ENCODE measurements around the gene NELFE. TPM values are rescaled to one million over a fixed set of nuclear protein-coding genes. Genes with fewer than 3 reads are reported as not detected.

Gene NELFE
- total RNA-seq, 2 experiments from 2014 or later, result 76.1 to 94.8 TPM

GRCh38 chr6:31966506-31966905 lies 7.7 kb upstream of the NELFE start:
- Histone ChIP-seq H3K4me2 (ENCODE audit: low read length) (no peak overlapping the region), H3K9me3 (ENCODE audit: low read length) (no peaks in the 10 kb centered on the region), H3K4me3 (ENCODE audit: low read depth, low read length, poor library complexity, severe bottlenecking) (no peak overlapping the region), H3K27ac (ENCODE audit: low read depth, low read length, poor library complexity, severe bottlenecking) (no peak overlapping the region), H2AFZ (ENCODE audit: low read length) (no peak overlapping the region), H3K4me1 (ENCODE audit: insufficient read depth, low read length, poor library complexity, severe bottlenecking) (peaks cover 13% of the 10 kb centered on the region), H4K20me1 (ENCODE audit: insufficient read depth, low read length) (no peaks in the 10 kb centered on the region), H3K36me3 (ENCODE audit: insufficient read depth, low read length) (peaks cover 81% of the 10 kb centered on the region), H3K9me2 (ENCODE audit: insufficient read depth, low read length) (no peaks in the 10 kb centered on the region), H3K79me2 (ENCODE audit: insufficient read depth, low read depth, low read length) (peaks cover 6% of the 10 kb centered on the region; the same call in 1 of the 2 replicates)
- no TSS peak for BruUV-seq (replicated peaks)
- TF ChIP-seq EZH2phosphoT487 (IDR thresholded peaks at IDR 0.05; ENCODE audit: borderline replicate concordance, low read depth, low read length), result no peak
- TF ChIP-seq, protein P1, sequence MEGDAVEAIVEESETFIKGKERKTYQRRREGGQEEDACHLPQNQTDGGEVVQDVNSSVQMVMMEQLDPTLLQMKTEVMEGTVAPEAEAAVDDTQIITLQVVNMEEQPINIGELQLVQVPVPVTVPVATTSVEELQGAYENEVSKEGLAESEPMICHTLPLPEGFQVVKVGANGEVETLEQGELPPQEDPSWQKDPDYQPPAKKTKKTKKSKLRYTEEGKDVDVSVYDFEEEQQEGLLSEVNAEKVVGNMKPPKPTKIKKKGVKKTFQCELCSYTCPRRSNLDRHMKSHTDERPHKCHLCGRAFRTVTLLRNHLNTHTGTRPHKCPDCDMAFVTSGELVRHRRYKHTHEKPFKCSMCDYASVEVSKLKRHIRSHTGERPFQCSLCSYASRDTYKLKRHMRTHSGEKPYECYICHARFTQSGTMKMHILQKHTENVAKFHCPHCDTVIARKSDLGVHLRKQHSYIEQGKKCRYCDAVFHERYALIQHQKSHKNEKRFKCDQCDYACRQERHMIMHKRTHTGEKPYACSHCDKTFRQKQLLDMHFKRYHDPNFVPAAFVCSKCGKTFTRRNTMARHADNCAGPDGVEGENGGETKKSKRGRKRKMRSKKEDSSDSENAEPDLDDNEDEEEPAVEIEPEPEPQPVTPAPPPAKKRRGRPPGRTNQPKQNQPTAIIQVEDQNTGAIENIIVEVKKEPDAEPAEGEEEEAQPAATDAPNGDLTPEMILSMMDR (conservative IDR thresholded peaks at IDR 0.05; ENCODE audit: low read length), result no peak
- CTCF ChIA-PET (ENCODE audit: unreplicated experiment), result no interaction called here
- intact Hi-C loops (cut with micrococcal nuclease; ENCODE audit: unreplicated experiment), result no loop called here
- POLR2A ChIA-PET, result interaction anchor here (0.5 to 0.6 kb wide), 2 partner anchors 61 to 798 kb away, joined by 4 read pairs; no protein-coding TSS in a partner anchor
- no peak for DNase-seq (ENCODE audit: low spot score)

DNA sequence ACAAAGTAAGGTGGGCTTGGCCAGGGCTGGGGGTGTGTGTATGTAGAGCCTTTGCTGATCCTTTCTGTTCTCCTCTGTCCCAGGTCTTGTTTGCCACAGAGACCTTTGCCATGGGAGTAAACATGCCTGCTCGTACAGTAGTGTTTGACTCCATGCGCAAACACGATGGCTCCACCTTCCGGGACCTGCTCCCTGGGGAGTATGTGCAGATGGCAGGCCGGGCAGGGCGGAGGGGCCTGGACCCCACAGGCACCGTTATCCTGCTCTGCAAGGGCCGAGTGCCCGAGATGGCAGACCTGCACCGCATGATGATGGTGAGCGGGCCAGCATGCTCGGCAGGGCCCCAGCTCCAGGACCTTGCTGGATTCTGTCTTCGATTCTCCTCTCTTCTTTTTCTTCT lies 6.9 kb upstream of the NELFE start:
- no peaks in the 10 kb centered on the region for H3K79me2 ChIP-seq (ENCODE audit: insufficient read depth, low read depth, low read length)
- ChIA-PET CTCF (ENCODE audit: unreplicated experiment) (no interaction called here), POLR2A (interaction anchor here (0.6 kb wide), 2 partner anchors 61 to 718 kb away, joined by 3 to 4 read pairs; no protein-coding TSS in a partner anchor)
- no peaks in the 10 kb centered on the region for H3K9me2 ChIP-seq (ENCODE audit: insufficient read depth, low read length)
- no peak overlapping the region for H3K4me3 ChIP-seq (ENCODE audit: low read depth, low read length, poor library complexity, severe bottlenecking)
- intact Hi-C loops (cut with micrococcal nuclease; ENCODE audit: unreplicated experiment), result no loop called here
- no peak overlapping the region for H2AFZ ChIP-seq (ENCODE audit: low read length)
- peaks cover 79% of the 10 kb centered on the region for H3K36me3 ChIP-seq (ENCODE audit: insufficient read depth, low read length)
- BruUV-seq (replicated peaks), result no TSS peak
- H3K9me3 ChIP-seq (ENCODE audit: low read length), result no peaks in the 10 kb centered on the region
- H3K4me1 ChIP-seq (ENCODE audit: insufficient read depth, low read length, poor library complexity, severe bottlenecking), result peaks cover 5% of the 10 kb centered on the region
- no peak overlapping the region for H3K27ac ChIP-seq (ENCODE audit: low read depth, low read length, poor library complexity, severe bottlenecking)
- no peak for TF ChIP-seq EZH2phosphoT487 (IDR thresholded peaks at IDR 0.05; ENCODE audit: borderline replicate concordance, low read depth, low read length)
- TF ChIP-seq, protein P1 (conservative IDR thresholded peaks at IDR 0.05; ENCODE audit: low read length), result no peak
- no peaks in the 10 kb centered on the region for H4K20me1 ChIP-seq (ENCODE audit: insufficient read depth, low read length)
- H3K4me2 ChIP-seq (ENCODE audit: low read length), result no peak overlapping the region
- DNase-seq (ENCODE audit: low spot score), result no peak

- H3K36me3 ChIP-seq (ENCODE audit: insufficient read depth, low read length), result peaks cover 62% of the 10 kb centered on the region
- H3K27ac ChIP-seq (ENCODE audit: low read depth, low read length, poor library complexity, severe bottlenecking), result no peak overlapping the region
- CTCF ChIA-PET (ENCODE audit: unreplicated experiment), result no interaction called here
- H3K4me1 ChIP-seq (ENCODE audit: insufficient read depth, low read length, poor library complexity, severe bottlenecking), result peaks cover 11% of the 10 kb centered on the region
- no peak overlapping the region for H2AFZ ChIP-seq (ENCODE audit: low read length)
- BruUV-seq (replicated peaks), result no TSS peak
- POLR2A ChIA-PET, result no interaction called here
- no peak overlapping the region for H3K4me3 ChIP-seq (ENCODE audit: low read depth, low read length, poor library complexity, severe bottlenecking)
- no peak for DNase-seq (ENCODE audit: low spot score)
- no peaks in the 10 kb centered on the region for H3K9me3 ChIP-seq (ENCODE audit: low read length)
- intact Hi-C loops (cut with micrococcal nuclease; ENCODE audit: unreplicated experiment), result no loop called here
- H3K9me2 ChIP-seq (ENCODE audit: insufficient read depth, low read length), result no peaks in the 10 kb centered on the region
- H3K79me2 ChIP-seq (ENCODE audit: insufficient read depth, low read depth, low read length), result peaks cover 8% of the 10 kb centered on the region; the same call in 1 of the 2 replicates
- TF ChIP-seq, protein P1 (conservative IDR thresholded peaks at IDR 0.05; ENCODE audit: low read length), result no peak
- no peak for TF ChIP-seq EZH2phosphoT487 (IDR thresholded peaks at IDR 0.05; ENCODE audit: borderline replicate concordance, low read depth, low read length)
- H3K4me2 ChIP-seq (ENCODE audit: low read length), result no peak overlapping the region
- H4K20me1 ChIP-seq (ENCODE audit: insufficient read depth, low read length), result no peaks in the 10 kb centered on the region
These were observed 5.2 kb upstream of the NELFE start for GRCh38 chr6:31963921-31964320.
